Hepatocyte (in vitro differentiated cells): Measurements from ENCODE around the gene CCDC148.

Source experiments
- EZH2phosphoT487 ChIP-seq: fragments of 200-600 bp; sonication (generic); IDR thresholded peaks from one replicate; pipeline ENCODE4 v1.6.1; 2018; ENCODE audit warnings: antibody characterized with exemption, mild to moderate bottlenecking, low read depth, moderate library complexity; ENCODE audit not compliant: unreplicated experiment, severe bottlenecking
- TF ChIP-seq, protein P1 (sequence below): fragments of 200-600 bp; sonication (generic); IDR thresholded peaks from 2 replicates; pipeline ENCODE4 v1.5.1; 2016; ENCODE audit warnings: antibody characterized with exemption, mild to moderate bottlenecking; ENCODE audit not compliant: poor library complexity

DNA sequence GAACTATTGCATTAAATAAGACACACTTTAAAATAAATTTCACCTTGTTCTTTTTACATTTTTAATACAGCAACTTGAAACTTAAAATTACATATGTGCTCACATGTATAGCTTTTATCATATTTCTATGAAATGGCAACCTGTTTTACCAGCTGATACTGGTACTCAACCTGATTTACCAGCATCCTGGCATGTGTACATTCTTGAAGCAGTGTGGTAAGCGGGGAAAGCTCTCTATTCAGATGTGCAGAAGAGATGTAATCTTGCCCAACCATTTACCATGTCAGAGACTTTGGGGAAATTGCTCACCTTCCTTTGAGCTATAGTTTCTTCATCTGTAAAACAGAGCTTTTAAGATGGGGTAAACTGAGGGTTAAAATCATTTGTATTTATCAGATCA is 133.2 kb downstream of the CCDC148 start:
- TF ChIP-seq, protein P1, sequence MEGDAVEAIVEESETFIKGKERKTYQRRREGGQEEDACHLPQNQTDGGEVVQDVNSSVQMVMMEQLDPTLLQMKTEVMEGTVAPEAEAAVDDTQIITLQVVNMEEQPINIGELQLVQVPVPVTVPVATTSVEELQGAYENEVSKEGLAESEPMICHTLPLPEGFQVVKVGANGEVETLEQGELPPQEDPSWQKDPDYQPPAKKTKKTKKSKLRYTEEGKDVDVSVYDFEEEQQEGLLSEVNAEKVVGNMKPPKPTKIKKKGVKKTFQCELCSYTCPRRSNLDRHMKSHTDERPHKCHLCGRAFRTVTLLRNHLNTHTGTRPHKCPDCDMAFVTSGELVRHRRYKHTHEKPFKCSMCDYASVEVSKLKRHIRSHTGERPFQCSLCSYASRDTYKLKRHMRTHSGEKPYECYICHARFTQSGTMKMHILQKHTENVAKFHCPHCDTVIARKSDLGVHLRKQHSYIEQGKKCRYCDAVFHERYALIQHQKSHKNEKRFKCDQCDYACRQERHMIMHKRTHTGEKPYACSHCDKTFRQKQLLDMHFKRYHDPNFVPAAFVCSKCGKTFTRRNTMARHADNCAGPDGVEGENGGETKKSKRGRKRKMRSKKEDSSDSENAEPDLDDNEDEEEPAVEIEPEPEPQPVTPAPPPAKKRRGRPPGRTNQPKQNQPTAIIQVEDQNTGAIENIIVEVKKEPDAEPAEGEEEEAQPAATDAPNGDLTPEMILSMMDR: no peak
- no peak for TF ChIP-seq EZH2phosphoT487
